ENCODE measurements around the gene LAX1.
"Not testable (repeated sequence)": the region's sequence is repeated elsewhere in the genome, so short reads cannot be mapped to it uniquely, and the experiment has no call there.

The LAX1 gene

DNA sequence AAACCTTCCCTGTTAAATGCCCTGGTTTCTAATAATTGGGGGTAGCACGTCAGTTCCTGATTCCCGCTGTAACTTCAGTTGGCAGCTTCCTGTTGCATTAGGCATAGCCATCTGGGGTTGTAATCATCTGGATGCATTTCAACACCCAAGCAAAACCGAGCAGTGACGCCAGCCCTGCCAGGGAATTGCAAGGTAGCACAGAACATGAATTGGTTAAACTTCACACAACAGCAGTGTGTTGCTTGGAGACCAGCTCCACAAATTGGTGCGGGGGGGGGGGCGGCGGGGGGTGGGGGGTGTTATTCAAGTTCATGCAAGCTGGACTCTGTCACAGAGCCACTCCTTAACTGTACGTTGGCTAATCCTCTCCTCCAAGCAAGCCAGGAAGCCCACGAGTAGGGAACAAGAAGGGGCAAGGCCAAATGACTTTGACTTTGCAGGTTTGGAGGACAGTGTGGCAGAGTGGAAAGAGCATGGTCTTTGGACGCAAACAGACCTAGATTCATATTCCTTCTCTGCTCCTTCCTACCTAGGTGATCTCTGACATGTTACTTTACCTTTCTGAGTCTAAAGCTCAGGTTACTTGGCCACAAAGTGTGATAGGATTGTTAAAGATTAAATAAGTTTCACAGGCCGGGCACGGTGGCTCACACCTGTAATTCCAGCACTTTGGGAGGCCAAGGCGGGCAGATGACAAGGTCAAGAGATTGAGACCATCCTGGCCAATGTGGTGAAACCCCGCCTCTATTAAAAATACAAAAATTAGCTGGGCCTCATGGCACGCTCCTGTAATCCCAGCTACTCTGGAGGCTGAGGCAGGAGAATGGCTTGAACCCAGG lies 4.7 kb downstream of the LAX1 start:
- DNase-seq: no peak

DNA sequence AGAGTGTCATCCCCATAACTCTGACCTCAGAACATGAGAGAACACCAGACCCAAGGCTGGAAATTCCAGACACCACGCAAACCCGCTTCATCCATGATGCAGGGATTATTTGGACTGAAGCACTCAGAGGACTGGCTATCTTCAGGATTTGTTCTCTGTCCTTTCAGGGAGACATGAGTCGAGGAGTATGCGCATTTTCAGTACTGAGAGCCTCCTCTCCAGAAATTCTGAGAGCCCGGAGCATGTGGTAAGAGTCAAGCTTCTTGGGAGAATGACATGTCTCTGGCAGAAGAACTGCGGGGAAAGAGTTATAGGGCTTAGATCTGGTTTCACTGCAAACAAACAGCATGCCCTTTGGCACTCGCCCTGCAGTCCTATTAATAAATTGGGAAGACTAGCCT lies 6.9 kb downstream of the LAX1 start:
- DNase-seq: no peak

DNA sequence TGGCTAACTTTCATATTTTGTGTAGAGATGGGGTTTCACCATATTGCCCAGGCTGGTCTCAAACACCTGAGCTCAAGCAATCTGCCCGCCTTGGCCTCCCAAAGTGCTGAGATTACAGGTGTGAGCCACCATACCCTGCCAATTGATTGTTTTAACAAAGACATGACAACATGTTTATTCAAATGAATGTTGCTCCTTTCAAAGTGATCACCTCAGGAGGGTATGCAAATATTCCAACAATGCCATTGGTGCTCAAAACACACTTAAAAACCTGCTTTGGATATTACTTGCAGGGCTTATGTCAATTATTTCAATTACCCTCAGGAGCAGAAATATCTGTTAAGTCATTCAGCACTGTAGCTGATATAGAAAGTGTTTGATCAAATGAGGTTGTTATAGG lies 7.9 kb downstream of the LAX1 start:
- DNase-seq: peak; percentile 42

DNA sequence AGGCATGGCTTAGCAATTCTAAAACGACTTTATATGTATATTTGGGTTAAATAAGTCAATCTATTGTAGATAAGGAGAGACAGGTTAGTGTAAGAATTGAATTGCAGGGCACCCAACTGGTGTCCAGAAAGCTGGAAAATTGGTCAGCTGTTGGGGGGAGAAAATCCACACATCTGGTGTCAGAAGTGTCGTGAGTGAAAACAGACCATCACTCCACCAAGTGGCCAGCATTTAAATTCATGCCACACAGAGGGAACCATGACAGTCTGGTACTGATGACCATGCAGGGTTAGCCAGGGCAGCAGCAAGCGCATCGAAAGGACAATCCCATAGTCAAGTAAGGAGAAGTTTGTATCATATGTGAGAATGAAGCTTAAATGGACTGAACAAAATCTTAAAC lies 11.7 kb downstream of the LAX1 start:
- no peak for DNase-seq

DNA sequence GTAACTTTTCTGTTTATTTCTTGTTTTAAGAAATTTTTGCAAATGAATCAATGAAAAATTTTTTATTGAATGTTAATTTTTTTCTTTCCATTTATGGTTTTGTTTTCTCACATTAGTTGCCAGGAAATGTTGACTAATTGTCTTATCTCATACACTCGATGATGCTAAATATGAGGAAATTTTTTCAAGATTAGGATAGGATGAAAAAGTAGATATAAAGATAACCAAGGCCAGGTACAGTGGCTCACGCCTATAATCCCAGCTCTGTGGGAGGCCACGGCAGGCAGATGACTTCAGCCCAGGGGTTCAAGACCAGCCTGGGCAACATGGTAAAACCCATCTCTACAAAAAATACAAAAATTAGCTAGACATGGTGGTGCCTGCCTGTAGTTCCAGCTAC lies 12.6 kb downstream of the LAX1 start:
- no peak for DNase-seq

DNA sequence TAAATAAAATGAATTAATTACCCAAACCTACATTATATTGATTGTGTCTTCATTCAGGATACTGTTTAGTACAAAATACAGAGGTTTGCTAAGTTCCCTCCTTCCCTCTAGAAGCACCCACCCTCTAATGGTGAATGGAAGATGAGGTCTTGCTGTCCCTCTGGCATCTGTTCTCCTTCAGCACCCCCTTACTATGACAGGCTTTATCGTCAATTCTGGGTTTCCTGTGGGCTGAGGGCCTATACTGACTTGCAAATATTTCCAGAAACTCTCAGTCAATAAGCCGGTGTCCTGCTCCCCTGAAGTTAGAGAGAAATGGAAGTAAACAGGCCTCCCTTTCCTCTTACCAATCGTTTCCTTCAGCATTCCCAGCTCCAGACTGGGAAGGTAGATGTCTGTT lies 13.2 kb downstream of the LAX1 start:
- DNase-seq: no peak

DNA sequence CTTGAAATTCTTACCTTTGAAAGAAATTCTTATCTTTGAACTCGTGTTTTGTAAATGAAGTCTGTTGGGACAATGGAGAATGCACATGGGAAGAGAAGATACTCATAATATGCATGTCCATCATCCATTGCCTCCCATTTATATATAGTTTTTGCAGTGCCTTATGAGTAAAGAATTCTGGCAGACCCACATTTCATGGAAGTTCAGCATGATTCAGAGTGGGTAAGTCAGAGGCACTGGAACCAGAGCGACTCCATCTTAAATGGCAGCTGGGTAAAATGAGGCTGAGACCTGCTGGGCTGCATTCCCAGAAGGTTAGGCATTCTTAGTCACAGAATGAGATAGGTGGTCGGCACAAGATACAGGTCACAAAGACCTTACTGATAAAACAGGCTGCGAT lies 13.8 kb downstream of the LAX1 start:
- no peak for DNase-seq

DNA sequence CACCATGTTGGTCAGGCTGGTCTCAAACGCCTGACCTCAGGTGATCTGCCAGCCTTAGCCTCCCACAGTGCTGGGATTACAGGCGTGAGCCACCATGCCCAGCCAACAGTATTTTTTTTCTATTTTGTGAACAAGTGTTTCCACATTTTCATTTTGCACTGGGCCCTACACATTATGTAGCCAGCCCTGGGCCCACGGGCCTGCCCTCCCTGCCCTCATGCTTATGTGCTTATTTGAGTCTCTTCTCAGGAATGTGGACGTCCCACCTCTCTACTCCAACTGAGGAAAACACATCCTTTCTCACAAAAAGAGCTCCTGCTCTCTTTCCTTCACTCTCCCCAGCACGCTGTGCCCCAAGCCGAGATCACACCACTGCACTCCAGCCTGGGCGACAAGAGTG lies 17.0 kb downstream of the LAX1 start:
- DNase-seq: no peak

DNA sequence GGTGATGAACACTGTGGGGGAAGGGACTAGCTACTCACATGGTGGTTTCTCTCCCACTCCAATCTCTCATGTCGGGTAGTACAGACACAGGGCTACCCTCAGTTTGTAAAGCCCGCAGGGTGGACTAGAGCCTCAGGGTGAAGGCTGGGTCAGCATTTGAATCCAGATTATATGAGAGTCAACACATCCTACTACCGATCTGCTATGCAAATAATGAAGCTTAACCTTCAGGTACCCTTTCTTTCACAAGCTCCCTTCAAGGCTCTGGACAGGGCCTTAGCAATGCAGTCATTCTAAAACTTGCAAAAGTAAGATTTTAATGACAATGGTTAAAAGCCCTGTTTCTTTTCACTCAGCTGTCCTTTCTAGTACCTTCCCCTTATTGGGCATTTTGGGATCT lies 25.0 kb downstream of the LAX1 start:
- DNase-seq: no peak

DNA sequence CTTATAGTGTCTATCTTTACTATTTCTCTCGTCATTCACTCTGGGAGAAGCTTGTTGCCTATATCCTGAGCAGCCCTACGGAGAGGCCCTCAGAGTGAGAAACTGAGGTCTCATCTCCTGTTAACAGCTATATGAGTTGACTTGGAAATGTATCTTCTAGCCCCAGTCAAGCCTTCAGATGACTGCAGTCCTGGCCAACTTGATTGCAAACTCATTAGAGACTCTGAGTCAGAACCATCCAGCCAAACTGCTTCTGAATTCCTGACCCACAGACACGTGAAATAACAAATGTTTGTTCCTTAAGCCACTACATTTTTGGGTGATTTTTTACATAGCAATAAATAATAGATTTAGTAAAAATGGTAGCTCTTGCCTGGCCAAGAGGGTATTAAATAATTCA lies 26.5 kb downstream of the LAX1 start:
- no peak for DNase-seq

DNA sequence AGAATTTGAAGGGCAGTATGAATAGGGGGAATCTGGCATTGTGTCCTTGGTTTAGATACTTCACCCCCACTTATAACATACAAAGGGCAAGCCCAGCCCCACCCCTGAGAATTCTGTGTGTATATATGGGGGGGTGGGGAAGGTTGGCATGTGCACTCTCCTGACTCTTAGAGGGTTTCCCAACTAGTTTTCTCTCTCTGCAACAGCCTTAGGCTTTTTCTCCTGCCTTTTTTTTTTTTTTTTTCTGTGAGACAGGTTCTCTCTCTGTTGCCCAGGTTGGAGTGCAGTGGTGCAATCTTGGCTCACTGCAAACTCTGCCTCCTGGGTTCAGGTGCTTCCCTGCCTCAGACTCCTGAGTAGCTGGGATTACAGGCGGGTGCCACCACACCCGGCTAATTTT lies 27.5 kb downstream of the LAX1 start:
- DNase-seq: no peak

DNA sequence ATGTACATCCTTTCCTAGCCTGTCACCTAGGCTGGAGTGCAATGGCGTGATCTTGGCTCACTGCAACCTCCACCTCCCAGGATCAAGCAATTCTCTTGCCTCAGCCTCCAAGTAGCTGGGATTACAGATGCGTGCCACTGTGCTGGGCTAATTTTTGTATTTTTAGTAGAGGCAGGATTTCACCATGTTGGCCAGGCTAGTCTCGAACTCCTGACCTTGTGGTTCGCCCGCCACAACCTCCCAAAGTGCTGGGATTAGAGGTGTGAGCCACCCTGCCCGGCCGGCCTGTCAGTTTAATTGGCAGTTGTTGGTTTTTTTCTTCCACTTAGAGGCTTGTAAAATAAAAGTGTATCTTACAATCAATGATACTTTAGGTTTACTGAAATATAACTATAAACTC lies 28.6 kb downstream of the LAX1 start:
- DNase-seq: not testable (repeated sequence)

DNA sequence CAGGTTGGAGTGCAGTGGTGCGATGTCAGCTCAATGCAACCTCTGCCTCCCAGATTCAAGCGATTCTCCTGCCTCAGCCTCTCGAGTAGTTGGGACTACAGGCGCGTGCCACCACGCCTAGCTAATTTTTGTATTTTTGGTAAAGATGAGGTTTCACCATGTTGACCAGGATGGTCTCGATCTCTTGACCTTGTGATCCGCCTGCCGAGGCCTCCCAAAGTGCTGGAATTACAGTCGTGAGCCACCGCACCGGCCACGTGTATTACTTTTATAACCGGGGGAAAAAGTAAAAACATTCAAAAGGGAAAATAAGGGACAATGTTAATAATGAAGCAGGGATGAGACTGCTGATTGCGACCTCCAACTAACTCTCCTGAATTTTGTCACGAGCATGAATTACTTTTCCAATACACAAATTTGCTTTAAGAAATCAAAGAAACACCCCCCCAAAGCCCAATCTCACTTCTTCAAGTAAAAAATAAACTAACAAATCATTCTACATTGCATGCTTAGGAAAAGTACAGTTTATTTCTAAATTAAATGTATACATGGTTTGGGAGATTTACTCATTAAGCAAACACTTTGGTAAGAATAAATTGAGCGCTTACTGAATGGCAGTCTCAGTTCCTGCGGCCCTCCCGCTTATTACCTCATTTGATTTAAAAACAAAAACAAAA lies 29.9 kb downstream of the LAX1 start:
- DNase-seq: no peak

DNA sequence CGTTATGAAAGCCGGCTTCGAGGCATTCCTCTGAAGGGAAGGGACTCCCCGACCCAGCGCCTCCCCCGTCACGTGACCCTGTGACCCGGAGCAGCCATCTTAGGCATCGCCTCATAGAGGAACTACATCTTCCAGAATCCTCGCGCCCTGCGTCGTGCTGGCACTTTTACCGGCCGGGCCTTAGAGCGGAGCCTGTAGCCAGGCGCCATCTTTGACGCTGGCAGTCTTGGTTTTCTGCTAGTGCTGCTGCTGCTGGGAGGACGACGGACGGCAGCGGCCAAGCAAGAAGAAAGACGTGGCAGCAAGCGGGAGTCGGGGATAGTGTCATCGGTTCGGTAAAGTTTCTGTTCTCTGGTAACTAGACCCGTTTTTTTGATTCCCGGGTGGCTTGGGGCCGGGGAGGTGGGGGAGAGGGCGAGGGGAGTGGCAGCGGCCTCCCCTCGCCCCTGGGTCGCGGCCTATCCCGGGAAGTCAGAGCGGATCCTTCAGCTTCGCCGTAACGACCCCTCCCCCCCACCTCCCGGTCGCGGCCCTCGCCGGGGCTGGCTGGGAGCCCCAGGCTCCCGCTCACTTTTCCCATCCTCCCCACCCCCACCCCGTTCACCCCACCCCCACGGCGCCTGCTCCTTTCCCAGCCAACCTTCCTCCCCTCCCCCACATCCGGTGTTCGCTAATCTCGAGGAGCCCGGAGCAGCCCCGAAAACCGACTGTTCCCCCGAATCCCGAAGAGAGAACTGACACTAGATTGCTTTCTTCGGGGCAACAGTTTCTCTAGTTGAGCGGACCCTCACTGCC lies 30.7 kb downstream of the LAX1 start, which contains the start of the genes ZBED6 and ZC3H11A:
ZBED6 (plus strand) TSS at position 183 of the 795 bp plus-strand sequence. CDS start 1,900 bp downstream, outside the sequence.
ZC3H11A (plus strand) TSS at position 183 of the 795 bp plus-strand sequence. CDS start 21,448 bp downstream, outside the sequence.
- DNase-seq: peak; percentile 100

DNA sequence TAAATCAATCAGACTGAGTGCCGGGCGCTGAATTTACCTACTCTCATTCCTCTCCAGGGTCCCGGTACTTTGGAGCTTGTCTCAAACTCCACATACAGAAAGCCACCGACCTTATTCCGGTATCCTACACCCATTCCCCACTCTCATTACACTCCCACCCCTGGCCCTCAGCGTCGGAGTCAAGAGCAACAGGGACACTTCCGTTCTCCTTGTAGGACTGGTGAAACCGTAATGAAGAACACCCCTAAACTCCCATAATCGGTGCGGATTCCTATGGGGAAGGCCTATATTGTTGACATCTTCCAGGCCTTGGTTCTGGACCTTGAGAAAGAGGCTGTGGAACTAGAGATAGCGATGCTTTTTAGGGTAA lies 31.2 kb downstream of the LAX1 start:
- DNase-seq: no peak

DNA sequence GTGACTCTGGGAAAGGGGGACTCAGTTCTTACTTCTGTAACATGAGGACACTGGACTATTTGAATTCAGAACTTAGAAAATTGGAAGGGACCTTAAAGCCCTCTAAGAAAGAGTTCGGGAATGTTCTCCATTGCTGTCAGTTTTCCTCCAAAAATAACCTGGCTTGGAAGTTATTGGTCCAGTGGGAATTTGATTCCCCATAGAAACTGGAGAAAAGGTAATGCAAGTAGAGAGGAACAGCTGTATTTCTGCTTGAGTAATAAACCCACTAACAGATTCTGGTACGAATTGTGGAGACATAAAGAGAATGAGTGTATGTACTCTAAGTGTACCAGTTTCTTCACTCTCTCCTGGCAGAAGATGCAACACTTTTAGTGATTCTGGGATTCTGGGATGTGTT lies 32.2 kb downstream of the LAX1 start:
- DNase-seq: no peak

DNA sequence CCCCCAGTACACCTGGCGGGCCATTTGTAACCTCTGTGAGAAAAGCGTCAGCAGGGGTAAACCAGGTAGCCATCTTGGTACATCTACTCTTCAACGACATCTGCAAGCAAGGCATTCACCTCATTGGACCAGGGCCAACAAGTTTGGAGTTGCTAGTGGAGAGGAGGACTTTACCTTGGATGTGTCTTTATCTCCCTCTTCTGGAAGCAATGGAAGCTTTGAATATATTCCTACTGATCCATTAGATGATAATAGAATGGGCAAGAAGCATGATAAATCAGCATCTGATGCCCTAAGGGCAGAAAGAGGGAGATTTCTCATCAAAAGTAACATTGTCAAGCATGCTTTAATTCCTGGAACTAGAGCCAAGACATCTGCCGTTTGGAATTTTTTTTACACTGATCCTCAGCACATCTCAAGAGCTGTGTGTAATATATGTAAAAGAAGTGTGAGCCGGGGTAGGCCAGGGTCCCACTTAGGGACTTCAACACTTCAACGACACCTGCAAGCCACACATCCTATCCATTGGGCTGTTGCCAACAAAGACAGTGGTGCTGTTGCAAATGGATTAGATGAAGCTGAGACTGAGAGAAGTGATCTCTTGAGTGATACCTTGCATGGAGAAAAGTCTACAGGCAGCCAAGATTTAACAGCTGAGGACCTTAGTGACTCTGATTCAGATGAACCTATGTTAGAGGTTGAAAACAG lies 33.1 kb downstream of the LAX1 start:
- DNase-seq: no peak

DNA sequence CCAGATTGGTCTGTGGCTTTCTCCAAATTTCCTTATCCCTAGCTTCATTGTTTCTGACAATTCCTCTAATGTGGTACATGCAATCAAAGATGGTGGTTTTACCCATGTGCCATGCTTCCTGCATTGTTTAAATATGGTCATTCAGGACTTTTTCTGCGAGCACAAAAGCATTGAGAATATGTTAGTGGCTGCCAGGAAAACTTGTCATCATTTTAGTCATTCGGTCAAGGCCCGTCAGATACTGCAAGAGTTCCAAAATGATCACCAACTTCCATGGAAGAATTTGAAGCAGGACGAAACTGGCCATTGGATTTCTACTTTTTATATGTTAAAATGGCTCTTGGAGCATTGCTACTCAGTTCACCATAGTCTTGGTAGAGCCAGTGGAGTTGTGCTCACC lies 34.2 kb downstream of the LAX1 start:
- DNase-seq: no peak

DNA sequence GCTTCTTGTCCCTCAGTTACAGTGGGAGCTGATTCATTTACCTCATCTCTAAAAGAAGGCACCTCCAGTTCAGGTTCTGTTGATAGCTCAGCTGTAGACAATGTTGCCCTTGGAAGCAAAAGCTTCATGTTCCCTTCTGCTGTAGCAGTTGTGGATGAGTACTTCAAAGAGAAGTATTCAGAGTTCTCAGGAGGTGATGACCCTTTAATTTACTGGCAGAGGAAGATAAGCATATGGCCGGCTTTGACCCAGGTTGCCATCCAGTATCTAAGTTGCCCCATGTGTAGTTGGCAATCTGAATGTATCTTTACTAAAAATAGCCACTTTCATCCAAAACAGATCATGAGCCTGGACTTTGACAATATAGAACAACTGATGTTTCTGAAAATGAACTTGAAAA lies 35.0 kb downstream of the LAX1 start:
- no peak for DNase-seq

DNA sequence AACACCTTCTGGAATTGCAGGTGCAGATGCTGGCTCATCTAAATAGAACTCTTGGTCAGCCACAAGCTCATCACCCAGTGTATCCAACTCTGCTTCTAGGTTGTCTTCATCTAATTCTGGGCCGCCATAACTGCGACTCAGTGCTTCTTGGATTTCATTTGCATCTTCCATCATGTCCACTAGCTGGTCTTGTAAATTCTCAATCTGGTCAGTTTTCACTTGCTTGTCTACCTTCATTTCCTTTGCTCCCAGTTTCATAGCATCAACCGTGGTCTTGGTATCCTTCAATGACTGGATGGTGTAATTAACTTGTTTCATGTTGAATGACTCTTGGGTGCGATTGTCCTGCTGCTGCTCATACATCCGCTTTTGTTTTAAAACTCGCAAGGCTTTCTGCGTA lies 40.7 kb downstream of the LAX1 start:
- no peak for DNase-seq

DNA sequence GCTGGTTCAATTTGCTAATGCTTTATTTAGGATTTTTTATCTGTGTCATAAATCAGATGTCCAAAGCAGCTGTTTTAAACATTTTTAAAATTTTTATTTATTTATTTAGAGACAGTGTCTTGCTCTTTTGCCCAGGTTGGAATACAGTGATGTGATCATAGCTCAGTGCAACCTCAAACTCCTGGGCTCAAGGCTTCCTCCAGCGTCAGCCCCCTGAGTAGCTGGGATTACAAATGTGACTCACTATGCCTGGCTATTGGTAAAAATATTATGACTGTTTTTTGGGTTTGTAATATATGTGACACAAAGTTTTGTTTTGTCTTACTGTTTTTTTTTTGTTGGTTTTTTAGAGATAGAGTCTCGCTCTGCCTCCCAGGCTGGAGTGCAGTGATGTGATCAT lies 42.2 kb downstream of the LAX1 start:
- DNase-seq: no peak

DNA sequence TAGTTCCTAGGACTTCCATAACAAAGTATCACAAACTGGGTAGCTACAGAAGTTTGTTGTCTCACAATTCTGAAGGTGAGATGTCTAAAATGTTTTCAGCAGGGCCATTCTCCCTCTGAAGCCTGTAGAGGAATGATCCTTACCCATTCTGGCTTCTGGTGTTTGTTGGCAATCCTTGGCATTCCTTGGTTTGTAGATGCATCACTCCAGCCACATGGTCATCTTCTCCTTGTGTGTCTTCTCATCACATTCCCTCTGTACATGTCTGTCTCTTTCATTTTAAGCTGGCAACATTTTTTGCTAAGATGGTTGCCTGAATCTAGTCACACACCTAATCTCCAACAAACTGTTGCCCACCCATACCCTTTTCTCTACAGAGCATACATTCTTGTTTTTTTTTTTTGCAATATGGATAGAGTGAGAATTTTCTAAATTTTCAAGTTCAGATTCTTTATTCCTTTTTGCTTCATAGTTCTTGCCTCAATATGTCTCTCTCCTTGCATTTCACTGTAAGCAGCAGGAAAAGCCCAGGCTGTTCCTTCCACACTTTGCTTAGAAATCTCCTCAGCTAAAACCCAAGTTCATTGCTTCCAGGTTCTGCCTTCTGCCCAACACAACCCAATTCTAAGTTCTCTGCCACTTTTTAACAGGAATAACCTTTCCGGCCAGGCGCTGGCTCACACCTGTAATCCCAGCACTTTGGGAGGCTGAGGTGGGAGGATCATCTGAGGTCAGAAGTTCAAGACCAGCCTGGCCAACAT lies 48.8 kb downstream of the LAX1 start:
- DNase-seq: no peak
